ENCODE measurements around the gene WWOX. TPM values are rescaled to one million over a fixed set of nuclear protein-coding genes. Genes with fewer than 3 reads are reported as not detected.

Gene WWOX
- total and polyA plus RNA-seq, 2 of the 13 experiments (the other 11 are each of a cell fraction or from before 2014, with no cell fraction given), result 9.1 to 37.4 TPM

DNA sequence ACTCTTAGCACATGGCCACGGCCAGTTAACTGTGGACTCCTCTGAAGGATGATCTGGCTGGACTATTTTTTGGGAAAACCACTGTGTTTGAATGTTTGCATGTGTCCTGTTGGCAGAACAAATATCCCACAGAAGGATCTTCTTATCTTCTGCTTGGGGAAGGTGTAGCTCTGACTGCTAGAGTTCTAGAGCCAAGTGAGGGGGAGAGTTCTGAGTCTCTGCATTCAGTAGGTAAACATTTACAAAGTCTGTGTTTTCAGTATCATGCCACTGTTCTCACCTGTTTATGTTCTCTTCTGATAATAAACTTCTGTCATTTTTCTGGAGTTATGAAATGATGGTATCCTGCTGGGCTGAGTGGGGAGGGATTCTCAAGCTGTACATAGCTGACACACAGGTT lies 241.1 kb downstream of the WWOX start (continued):
- TF ChIP-seq ZNF883 (CRISPR knock-in tag; IDR thresholded peaks at IDR 0.05; ENCODE audit: not compliant biosample characterization), result no peak
- TF ChIP-seq, protein P1, sequence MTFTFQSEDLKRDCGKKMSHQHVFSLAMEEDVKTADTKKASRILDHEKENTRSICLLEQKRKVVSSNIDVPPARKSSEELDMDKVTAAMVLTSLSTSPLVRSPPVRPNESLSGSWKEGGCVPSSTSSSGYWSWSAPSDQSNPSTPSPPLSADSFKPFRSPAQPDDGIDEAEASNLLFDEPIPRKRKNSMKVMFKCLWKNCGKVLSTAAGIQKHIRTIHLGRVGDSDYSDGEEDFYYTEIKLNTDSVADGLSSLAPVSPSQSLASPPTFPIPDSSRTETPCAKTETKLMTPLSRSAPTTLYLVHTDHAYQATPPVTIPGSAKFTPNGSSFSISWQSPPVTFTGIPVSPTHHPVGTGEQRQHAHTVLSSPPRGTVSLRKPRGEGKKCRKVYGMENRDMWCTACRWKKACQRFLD (CRISPR knock-in tag; IDR thresholded peaks at IDR 0.05; ENCODE audit: borderline replicate concordance), result no peak
- TF ChIP-seq TMF1 (CRISPR knock-in tag; IDR thresholded peaks at IDR 0.05; ENCODE audit: low read depth), result no peak
- TF ChIP-seq, protein P2, sequence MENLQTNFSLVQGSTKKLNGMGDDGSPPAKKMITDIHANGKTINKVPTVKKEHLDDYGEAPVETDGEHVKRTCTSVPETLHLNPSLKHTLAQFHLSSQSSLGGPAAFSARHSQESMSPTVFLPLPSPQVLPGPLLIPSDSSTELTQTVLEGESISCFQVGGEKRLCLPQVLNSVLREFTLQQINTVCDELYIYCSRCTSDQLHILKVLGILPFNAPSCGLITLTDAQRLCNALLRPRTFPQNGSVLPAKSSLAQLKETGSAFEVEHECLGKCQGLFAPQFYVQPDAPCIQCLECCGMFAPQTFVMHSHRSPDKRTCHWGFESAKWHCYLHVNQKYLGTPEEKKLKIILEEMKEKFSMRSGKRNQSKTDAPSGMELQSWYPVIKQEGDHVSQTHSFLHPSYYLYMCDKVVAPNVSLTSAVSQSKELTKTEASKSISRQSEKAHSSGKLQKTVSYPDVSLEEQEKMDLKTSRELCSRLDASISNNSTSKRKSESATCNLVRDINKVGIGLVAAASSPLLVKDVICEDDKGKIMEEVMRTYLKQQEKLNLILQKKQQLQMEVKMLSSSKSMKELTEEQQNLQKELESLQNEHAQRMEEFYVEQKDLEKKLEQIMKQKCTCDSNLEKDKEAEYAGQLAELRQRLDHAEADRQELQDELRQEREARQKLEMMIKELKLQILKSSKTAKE (CRISPR knock-in tag; IDR thresholded peaks at IDR 0.05; ENCODE audit: borderline replicate concordance), result no peak
- TF ChIP-seq ZNF232 (CRISPR knock-in tag; IDR thresholded peaks at IDR 0.05; ENCODE audit: borderline replicate concordance), result no peak
- TF ChIP-seq REPIN1 (CRISPR knock-in tag; IDR thresholded peaks at IDR 0.05; ENCODE audit: borderline replicate concordance, low read depth), result no peak

DNA sequence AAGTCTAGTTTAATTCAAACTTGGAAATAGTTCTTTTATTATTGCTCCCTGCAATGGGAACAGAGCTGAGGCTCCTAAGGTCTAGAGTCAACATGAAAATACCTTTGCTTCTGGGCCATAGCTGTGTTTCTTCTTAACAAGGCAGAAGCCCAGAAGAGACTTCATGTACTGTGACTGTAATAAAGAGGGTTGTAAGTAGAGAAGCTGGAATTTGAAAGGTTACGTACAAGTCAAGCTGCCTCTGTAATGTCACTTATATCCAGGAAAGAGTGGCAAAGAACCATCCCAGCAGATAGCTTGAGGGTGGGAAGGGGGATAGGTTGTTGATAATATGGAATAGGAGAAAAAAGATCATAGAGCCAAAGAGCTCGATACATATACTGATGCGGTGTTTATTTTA lies 248.6 kb downstream of the WWOX start:
- H3K27ac ChIP-seq (ENCODE audit: extremely low read length, insufficient read depth, low read length), result no peak overlapping the region
- WGBS (ENCODE audit: low lambda C conversion rate), result 87% methylated on average over 3 of the region's 3 CpGs
- TF ChIP-seq CEBPB (IDR thresholded peaks at IDR 0.05; ENCODE audit: borderline replicate concordance, low read depth, low read length) (no peak), YEATS4 (CRISPR knock-in tag; IDR thresholded peaks at IDR 0.05; ENCODE audit: borderline replicate concordance) (no peak), ZNF263 (CRISPR knock-in tag; IDR thresholded peaks at IDR 0.05) (no peak), MEIS1 (CRISPR knock-in tag; IDR thresholded peaks at IDR 0.05; ENCODE audit: borderline replicate concordance) (no peak), SNRNP70 (IDR thresholded peaks at IDR 0.05; ENCODE audit: low read depth, low read length) (no peak), RFX1 (IDR thresholded peaks at IDR 0.05) (no peak)
- TF ChIP-seq, protein P3, sequence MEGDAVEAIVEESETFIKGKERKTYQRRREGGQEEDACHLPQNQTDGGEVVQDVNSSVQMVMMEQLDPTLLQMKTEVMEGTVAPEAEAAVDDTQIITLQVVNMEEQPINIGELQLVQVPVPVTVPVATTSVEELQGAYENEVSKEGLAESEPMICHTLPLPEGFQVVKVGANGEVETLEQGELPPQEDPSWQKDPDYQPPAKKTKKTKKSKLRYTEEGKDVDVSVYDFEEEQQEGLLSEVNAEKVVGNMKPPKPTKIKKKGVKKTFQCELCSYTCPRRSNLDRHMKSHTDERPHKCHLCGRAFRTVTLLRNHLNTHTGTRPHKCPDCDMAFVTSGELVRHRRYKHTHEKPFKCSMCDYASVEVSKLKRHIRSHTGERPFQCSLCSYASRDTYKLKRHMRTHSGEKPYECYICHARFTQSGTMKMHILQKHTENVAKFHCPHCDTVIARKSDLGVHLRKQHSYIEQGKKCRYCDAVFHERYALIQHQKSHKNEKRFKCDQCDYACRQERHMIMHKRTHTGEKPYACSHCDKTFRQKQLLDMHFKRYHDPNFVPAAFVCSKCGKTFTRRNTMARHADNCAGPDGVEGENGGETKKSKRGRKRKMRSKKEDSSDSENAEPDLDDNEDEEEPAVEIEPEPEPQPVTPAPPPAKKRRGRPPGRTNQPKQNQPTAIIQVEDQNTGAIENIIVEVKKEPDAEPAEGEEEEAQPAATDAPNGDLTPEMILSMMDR (CRISPR knock-in tag; IDR thresholded peaks at IDR 0.05), result no peak
- TF ChIP-seq, protein P4, sequence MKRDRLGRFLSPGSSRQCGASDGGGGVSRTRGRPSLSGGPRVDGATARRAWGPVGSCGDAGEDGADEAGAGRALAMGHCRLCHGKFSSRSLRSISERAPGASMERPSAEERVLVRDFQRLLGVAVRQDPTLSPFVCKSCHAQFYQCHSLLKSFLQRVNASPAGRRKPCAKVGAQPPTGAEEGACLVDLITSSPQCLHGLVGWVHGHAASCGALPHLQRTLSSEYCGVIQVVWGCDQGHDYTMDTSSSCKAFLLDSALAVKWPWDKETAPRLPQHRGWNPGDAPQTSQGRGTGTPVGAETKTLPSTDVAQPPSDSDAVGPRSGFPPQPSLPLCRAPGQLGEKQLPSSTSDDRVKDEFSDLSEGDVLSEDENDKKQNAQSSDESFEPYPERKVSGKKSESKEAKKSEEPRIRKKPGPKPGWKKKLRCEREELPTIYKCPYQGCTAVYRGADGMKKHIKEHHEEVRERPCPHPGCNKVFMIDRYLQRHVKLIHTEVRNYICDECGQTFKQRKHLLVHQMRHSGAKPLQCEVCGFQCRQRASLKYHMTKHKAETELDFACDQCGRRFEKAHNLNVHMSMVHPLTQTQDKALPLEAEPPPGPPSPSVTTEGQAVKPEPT (CRISPR knock-in tag; IDR thresholded peaks at IDR 0.05; ENCODE audit: low read depth), result no peak
- TF ChIP-seq, protein P5, sequence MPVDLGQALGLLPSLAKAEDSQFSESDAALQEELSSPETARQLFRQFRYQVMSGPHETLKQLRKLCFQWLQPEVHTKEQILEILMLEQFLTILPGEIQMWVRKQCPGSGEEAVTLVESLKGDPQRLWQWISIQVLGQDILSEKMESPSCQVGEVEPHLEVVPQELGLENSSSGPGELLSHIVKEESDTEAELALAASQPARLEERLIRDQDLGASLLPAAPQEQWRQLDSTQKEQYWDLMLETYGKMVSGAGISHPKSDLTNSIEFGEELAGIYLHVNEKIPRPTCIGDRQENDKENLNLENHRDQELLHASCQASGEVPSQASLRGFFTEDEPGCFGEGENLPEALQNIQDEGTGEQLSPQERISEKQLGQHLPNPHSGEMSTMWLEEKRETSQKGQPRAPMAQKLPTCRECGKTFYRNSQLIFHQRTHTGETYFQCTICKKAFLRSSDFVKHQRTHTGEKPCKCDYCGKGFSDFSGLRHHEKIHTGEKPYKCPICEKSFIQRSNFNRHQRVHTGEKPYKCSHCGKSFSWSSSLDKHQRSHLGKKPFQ (CRISPR knock-in tag; IDR thresholded peaks at IDR 0.05; ENCODE audit: insufficient replicate concordance), result no peak
- intact Hi-C loops (cut with micrococcal nuclease; ENCODE audit: unreplicated experiment), result no loop called here
- in situ Hi-C loops (cut with HindIII; ENCODE audit: extremely low pct_ligation_motif_present, low pct_unique_long_range_greater_than_20kb), result no loop called here
- no peaks in the 10 kb centered on the region for H3K9me3 ChIP-seq (ENCODE audit: low read length)
- ChIA-PET CTCF (ENCODE audit: low intra/inter-chr PET ratio, low total read pairs) (no interaction called here), POLR2A (no interaction called here)
- H3K4me2 ChIP-seq (ENCODE audit: low read depth, low read length), result no peak overlapping the region
- no peaks in the 10 kb centered on the region for H3K79me2 ChIP-seq (ENCODE audit: insufficient read depth, low read length)
- H3K27me3 ChIP-seq (ENCODE audit: control insufficient read depth in 1 of 2, insufficient read depth in 2 of 2, low read length in 2 of 2), result no peaks in the 10 kb centered on the region
- no peak overlapping the region for H3K4me3 ChIP-seq (replicated peaks in 1 of 3; ENCODE audit: insufficient read depth in 1 of 3, low read depth in 2 of 3, low read length in 3 of 3)
- H4K20me1 ChIP-seq (ENCODE audit: insufficient read depth, low read length), result no peaks in the 10 kb centered on the region
- no peak for ATAC-seq
- no peak overlapping the region for H2AFZ ChIP-seq (ENCODE audit: low read length)
- no TSS peak for BruUV-seq (replicated peaks)
- H3K36me3 ChIP-seq (replicated peaks in 1 of 2; ENCODE audit: control insufficient read depth in 1 of 2, insufficient read depth in 2 of 2, low read length in 2 of 2), result no peaks in the 10 kb centered on the region
- H3K9ac ChIP-seq (ENCODE audit: insufficient read depth, low read depth, low read length), result no peak overlapping the region
- no peak for DNase-seq (ENCODE audit: low spot score)
- H3K4me1 ChIP-seq (ENCODE audit: insufficient read depth, low read length), result no peaks in the 10 kb centered on the region
- no peak for FAIRE-seq
